CD4-positive, alpha-beta T cell treated with Interleukin-1 beta for 1 hour (primary cell): ENCODE results near the gene RPS17.
A peak's percentile ranks its signal among the peaks of the same experiment; 100 is the strongest.
"Not testable (repeated sequence)": the region's sequence is repeated elsewhere in the genome, so short reads cannot be mapped to it uniquely, and the experiment has no call there.

ENCODE experiments used
- DNase-seq, 2 donors: peaks; one replicate each; pipeline ENCODE4 v3.0.0-alpha.2; 2020 to 2022

Gene RPS17

DNA sequence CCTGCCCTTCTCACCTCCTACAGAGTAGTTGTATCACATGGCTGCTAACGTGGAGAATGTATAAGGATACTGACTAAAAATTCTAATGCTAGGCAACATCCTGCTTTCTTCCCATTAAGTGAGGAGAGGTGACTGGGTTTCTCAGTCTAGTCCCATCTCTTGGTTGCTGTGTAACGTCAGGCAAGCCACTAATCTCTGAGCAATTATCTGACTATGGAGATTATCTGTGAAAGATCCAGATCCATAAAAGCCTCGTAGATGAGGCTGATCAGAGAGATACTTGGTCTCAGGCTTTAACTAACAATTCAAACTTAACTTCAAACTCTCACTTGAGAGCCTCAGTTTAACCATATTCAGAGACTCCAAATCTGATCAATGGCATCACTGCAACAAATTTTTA, 4.7 kb upstream of the RPS17 start:
- DNase-seq, result no peak

GRCh38 chr15:82544431-82544830, 4.2 kb upstream of the RPS17 start:
- DNase-seq, result no peak

GRCh38 chr15:82543160-82543559, 2.9 kb upstream of the RPS17 start:
- DNase-seq, result peak in 1 of 2 donors; percentile 13

DNA sequence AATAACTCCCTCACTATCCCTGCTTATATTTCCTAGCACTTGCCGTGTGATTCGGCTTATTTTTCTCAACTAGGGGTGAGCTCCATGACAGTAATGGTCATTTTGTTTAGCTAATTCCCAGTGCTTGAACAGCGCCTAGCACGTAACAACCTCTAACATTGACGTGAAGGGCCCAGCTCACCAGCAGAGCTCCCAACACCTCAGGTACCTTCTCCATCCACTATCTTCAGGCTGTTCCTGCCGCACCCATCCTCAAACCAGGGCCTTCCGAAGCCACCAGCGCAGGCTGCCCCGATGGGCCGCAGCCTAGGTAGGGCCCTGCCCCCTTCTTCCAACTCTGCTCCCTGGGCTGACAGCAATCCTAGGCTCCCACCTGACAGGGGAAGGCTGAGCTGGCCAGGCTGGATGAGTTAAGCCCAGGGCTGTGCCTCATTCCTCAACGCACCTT, 751 bp upstream of the RPS17 start:
- no peak for DNase-seq

DNA sequence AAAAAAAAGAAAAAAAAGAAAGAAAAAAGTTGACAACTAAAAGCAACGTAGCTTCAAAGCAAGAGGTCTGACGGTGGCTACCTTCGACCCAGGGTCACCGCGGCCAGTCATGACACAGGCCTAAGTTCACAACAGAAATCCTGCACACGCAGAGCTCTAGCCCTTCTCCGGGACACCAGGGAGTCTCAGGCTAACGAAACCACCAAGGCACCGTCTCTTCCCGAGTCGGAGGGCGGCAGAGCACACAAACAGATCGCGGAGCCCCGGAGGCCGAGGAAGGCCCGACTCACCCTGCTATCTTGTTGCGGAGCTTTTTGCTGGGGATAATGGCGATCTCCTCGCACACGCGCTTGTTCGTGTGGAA, 584 bp downstream of the RPS17 start:
- no peak for DNase-seq

DNA sequence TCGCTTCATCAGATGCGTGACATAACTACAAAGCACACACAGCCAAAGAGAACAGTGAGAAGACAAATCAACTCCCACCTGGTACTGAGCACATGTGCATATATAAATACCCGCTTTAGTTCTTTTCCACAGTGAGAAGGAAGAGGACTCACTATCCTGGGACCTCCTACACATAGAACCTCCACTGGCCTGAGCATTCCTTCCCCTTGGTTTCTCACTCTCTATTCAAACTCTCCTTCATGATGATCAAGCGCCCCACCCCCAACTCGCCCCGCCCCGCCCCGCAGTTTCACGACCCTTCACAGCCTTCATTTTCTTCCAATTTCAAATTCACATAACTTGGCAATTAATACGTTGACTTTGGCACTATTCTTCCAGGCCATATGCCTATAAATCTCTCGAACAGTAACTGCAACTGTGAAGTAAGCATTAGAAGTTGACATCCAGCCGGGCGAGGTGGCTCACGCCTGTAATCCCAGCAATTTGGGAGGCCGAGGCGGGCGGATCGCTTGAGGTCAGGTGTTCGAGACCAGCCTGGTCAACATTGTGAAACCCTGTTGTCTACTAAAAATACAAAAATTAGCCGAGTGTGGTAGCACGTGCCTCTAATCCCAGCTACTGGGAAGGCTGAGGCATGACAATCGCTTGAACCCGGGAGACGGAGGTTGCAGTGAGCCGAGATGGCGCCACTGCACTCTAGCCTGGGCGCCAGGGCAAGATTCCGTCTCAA, 1.1 kb downstream of the RPS17 start:
- no peak for DNase-seq

- no peak for DNase-seq
Observed at GRCh38 chr15:82537351-82537908, 2.8 kb downstream of the RPS17 start.

DNA sequence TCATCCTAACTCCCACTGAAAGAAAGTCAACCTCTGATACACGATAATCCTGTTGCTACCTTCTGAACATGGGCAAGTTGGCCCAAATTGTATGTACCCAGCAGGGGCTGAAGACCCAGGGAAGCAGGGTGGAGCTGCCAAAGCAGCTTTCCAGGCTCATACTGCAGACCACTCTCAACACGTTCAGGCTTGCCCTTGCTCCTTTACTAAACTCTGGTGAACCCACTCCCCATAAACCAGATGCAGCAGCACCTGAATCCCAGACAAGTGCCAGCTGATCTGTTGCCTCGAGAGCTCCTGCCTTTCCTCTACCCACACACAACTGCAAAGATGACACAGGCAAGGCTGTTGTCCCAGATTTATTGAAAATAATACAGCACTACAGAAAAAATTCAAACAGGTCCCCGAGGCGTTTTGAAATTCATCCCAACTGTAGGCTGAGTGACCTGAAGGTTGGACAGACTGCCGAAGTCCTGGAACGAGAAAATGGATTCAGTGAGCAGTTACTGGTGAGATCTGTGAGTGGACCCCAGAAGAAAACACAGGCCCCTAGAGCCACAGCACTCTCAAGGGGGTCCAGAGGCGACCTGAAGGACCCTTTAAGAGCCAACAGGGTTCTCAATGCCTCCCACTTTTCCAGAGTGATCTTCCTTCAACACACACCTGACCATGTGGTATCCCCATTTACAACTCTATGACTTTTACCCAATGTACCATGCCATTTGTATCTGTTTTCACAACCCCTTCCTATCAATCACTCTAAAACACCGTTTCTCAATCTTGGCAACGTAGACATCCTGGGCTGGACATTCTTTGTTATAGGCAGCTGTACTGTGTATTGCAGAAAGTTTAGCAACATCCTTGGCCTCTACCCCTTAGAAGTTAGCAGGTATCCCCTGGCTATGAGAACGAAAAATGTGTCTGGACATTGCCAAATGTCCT, 3.6 kb downstream of the RPS17 start:
- no peak for DNase-seq

DNA sequence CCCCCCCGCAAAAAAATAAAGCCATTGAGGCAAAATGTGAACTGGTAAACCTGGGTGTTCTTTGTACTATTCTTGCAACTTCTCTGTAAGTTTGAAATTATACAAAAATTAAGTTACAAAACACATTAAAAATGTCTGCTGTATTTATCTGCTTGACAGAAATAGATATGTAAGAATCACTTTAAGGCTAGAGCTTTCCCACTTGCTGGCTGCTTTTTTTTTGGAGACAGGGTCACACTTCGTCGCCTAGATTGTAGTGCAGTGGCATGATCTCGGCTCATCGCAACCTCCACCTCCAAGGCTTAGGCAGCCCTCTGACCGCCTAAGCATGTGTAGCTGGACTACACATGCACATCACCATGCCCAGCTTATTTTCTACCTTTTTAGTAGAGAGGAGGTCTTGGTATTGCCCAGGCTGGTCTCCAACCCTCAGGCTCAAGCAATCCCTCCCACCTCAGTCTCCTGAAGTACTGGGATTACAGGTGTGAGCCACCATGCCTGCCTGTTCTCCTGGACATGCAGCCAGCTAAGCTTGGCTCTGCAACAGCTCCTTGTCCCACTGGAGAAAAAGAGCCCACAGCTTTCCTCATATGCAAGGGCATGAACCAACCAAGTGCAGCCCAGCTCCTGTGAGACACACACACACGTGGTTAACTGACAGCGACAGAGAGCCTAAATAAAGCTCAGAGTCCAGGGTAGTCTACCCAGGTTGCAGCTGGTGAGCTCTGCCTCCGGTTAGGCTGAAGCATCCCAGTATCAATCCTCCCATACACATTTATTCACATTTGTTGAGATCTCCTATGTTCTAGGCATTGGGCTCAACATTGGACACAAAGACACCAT, 4.5 kb downstream of the RPS17 start:
- DNase-seq, result no peak

- not testable (repeated sequence) for DNase-seq
Observed at GRCh38 chr15:82535151-82535550, 5.1 kb downstream of the RPS17 start.

- not testable (repeated sequence) for DNase-seq
Observed at GRCh38 chr15:82534457-82534861, 5.8 kb downstream of the RPS17 start.

DNA sequence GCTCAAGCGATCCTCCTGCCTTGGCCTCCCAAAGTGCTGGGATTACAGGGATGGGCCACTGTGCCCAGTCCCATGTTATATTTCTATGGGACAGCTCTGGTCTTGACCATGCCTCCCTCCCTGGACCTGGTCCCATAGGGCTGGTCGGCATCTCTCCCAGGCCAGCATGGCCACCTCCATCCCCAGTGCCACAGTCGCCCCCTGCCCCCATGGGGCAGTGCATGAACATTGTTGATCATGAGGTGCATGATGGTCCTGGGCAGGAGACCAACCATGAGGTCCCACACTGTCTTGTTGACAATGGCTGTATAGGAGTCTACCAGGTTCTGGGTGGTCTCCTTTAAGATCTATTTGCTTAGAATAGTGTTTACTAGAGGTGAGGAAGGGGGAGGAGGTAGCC, 6.5 kb downstream of the RPS17 start:
- DNase-seq, result no peak

DNA sequence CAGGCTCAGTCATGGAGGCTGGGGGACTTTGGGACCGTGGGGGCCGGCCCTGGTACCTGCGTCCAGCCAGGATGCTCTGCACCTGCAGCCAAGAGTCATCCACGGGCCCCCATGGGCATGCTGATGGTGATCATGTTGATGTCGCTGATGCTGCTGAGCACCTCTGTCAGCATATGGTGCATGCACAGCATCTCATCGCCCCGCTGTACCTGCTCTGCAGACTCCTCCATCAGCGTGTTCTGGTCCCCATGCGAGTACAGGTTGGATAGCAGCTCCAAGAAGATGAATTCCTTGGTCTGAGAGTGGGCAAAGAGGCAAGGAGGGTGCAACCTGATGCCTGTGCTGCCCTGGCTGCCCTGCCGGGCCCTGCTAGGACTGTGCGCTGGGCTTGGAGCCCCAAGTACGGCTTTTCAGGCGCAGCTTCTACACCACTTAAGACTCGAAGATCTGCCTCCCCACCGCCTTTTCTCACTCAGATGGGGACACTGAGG, 7.2 kb downstream of the RPS17 start:
- no peak for DNase-seq

DNA sequence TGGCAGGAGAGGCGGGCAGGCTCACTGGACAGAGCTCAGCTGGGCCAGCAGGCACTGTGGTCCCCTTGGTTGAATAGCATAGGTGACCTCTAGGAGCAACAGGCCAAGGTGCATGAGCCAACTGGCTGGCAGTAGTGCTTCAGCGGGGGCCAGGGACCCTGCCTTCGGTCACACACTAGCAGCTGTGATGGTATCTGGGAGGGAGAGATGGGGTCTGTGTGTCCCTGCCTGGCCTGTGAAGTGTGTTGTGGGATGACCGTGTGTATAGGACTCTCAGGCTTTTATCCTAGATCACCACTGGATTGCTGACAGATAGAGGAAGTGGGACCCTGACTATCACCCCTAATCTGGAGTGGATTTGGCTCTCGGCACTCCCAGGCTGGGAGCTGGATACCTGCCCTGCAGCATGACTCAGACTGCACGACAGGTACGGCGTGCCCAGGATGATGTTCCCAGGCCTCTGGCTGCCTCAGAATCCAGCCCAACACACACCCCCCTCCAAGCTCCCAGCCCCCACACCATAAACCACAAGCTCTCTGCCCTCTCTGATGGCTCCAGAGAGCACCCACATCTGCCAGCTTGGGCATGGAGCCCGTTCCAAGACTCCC, 7.8 kb downstream of the RPS17 start:
- DNase-seq, result no peak

DNA sequence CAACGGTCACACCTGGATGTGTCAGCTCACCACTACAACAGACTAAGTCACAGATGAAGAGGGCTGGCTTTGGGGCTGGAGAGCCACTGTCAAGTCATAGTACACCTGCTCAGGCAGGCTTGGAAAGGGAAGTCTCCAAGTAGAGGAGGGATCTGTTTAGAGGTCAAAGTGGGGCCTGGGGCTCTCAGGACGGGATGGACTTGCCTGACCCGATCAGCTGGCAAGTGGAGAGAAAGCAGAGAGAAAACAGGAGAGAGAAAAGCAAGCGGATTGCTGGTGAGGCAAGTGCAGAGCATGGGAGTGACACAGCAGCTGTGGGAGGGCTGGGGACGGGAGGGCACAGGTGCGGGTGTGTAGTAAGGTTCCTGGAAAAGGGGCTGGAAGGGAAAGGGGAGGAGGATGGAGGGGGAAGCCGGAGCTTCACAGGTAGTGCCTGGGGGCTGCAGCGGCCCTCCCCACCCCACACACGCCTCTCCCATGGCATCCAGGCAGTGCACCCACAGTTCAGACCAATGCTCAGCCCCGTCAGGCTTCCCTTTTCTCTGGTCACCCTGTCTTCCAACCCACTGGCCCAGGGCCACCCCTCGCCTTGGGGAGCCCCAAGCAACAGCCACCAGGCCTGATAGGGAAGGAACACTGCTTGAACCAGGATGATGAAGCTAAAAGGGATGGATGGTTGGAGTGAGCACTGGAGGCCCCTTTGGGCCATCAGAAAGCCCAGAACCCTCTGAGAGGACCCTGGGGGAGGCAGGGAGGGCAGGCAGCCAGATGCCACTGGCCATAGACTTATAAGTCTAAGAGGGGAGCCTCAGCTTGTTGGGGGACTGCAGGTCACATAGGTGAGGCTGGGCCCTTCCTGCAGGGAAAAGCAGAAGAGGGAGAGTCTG, 8.5 kb downstream of the RPS17 start:
- DNase-seq, result no peak

DNA sequence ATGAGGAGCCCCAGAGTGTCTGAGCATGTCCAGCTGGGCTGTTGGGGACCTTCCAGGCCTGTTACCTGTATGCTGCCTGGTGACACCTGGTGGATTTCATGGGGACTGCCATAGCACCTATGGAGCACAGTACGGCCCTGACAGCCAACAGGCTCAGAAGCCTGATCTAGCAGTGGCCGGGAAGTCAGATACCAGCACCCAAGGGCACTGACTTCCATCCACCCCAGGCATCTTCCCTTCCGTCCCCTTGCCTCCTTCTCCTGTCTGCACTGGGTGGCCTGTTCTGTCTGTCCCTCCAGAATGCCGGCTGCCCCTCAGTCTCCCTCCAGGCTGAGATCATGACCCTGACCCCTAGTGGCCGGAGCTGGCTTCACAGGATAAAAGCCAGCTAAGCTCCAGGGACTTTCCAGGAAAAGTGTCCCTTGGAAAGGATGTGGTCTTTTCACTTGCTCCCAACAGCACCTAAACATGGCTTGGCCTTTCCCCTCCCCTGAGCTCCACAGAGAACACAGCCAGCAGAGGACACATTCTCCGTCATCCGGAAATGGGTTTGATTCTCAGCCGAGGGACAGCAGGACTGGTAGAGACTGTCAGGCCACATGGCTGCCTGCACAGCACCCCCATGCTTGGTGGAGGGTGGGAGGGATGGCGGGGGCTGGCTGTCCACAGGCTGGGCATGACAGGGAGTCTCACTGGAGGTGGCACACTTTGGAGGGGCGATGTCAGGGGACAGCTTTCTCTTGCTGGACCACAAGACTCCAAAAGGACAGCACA, 9.5 kb downstream of the RPS17 start:
- DNase-seq, result peak; percentile 74 to 77

DNA sequence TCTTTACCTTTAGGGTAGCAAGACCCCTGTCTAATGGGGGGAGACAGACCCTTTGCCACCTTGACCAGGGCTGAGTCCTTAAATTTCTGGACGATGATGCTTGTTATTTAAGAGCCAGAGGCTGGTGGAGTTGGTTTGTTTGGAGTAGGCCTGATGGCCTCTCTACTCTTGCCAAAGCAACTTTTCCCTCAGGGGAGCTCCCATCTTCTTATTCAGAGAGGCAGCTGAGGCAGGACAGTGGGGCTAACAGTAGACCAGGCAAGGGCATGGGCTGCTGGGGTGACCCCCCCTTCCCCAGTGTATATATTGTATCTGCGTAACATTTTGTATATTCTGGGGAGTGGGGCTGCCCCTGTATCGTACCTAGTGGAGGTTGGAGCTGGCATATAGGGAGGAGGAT, 10.3 kb downstream of the RPS17 start:
- DNase-seq, result no peak

DNA sequence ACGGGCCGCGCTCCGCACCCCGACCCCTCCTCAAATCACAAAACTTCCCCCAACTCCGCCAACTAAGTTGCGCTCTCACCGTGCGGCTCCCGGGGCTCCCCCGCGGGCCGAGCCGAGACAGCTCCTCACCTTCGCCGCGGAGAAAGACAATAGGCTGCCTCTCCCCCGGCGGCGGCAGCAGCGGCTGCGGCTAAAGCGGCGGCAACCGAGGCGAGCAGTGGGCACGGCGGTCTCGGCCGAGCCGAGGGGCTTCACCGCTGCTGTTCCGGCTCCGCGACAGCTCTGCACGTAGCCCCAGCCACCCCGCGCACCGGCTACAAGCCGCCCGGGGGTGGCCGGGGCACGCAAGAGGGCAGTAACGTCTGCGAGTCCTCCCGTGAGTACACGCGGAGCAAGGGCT, 26.7 kb downstream of the RPS17 start:
- DNase-seq, result not testable (repeated sequence)

DNA sequence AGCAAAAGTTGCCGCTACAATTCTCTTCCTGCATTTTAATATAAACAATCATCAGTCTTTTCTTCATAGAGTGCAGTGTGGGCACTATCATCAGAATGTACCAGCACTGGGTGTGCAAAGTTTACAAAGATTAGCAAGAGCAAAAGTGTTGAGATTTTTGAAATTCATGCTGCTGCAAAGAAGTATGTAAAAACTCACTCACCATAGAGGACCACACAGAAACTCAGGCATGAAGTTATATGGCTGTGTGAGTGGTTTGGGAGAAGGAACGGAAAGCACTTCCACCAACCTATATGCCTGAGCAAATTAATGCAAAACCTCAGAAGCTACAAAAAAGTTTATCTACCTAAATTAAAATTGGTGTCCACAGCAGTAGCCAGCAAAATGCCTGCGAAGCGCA, 32.6 kb downstream of the RPS17 start:
- not testable (repeated sequence) for DNase-seq

DNA sequence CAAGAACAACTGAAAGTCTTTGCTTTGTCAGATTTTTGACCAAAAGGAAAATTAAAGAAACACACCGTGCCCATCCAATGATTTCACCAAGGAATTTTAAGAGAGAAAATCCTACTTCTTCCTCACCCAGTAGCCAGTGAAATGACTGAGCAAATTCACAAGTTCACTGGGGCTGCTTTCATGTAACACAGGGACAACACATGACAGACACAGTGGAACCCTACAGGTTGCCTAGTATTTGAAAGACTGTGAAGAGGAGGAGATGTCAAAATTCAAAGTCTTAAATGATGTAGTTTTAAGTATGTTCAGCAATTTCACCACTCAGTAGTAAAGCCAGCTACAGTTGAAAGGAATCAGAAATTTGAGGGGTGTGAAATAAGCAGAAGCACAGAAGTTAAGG, 33.2 kb downstream of the RPS17 start:
- not testable (repeated sequence) for DNase-seq
